GM12878 (cell line): ENCODE measurements around the gene CRAT. TPM values are rescaled to one million over a fixed set of nuclear protein-coding genes. Genes with fewer than 3 reads are reported as not detected.

Experiments used
- ATAC-seq: fragments of 200-7000 bp; cut with Tn5 transposase; 3 replicates; pipeline ENCODE4 v1.9.1; 2020; ENCODE audit warnings: mild to moderate bottlenecking, moderate library complexity
- BruUV-seq: library from RNA; stranded (reverse); fragments of 400-500 nt; replicated peaks from 2 replicates; lab custom pipeline; 2021; lab: Mats Ljungman, UMichigan
- CTCF ChIA-PET: fragments of 300-600 bp; sonication (Branson Sonifier 250); formaldehyde crosslinking; extraction: SDS; loops from one replicate; lab custom pipeline; 2021; ENCODE audit warnings: inconsistent platforms; lab: Yijun Ruan, JAX
- POLR2A ChIA-PET: fragments of 350-600 bp; formaldehyde crosslinking; extraction: SDS; loops from one replicate; lab custom pipeline; 2021; ENCODE audit warnings: inconsistent platforms; lab: Charles Lee
- RAD21 ChIA-PET: fragments of 300-600 bp; sonication (Branson Sonifier 250); formaldehyde crosslinking; loops from one replicate; lab custom pipeline; 2023; ENCODE audit warnings: antibody characterized with exemption; ENCODE audit not compliant: unreplicated experiment; lab: Charles Lee
- SMC1A ChIA-PET: fragments of 300-600 bp; sonication (Branson Sonifier 250); formaldehyde crosslinking; loops from one replicate; lab custom pipeline; 2023; ENCODE audit not compliant: unreplicated experiment, uncharacterized antibody; lab: Charles Lee
- DNase-seq: peaks from one replicate; pipeline ENCODE4 v3.0.0-alpha.2; 2011; ENCODE audit warnings: low read depth, low spot score
- FAIRE-seq: peaks from 3 replicates; lab custom pipeline; 2011; peaks lifted over from hg19 to GRCh38; lab: Jason Lieb, UNC
- H2AFZ ChIP-seq: 2 replicates; pipeline ENCODE4 v1.6.0; 2011; ENCODE audit warnings: low read depth, low read length, control low read depth; ENCODE audit not compliant: control insufficient read depth
- H3K27ac ChIP-seq: 2 replicates; pipeline ENCODE4 v1.5.1; 2011; ENCODE audit warnings: control low read depth; ENCODE audit not compliant: control insufficient read depth, insufficient read depth
- H3K27me3 ChIP-seq, 2 experiments: replicated peaks in 1 of 2; 2 replicates each; pipeline versions ENCODE4 v1.6.0 to v1.6.1; 2011; ENCODE audit warnings: low read length in 1 of 2; ENCODE audit not compliant: control insufficient read depth in 2 of 2, insufficient read depth in 2 of 2
- H3K36me3 ChIP-seq, 2 experiments: 2 replicates each; pipeline ENCODE4 v1.5.1; 2011; ENCODE audit warnings: low read length in 1 of 2; ENCODE audit not compliant: control insufficient read depth in 2 of 2, insufficient read depth in 2 of 2
- H3K4me1 ChIP-seq: 2 replicates; pipeline ENCODE4 v1.6.1; 2011; ENCODE audit warnings: mild to moderate bottlenecking, low read length, moderate library complexity, mixed read lengths; ENCODE audit not compliant: control insufficient read depth, insufficient read depth
- H3K4me2 ChIP-seq: 2 replicates; pipeline ENCODE4 v1.6.0; 2011; ENCODE audit warnings: control low read depth; ENCODE audit not compliant: control insufficient read depth, insufficient read depth
- H3K4me3 ChIP-seq: fragments of 200-600 bp; sonication (generic); 2 replicates; pipeline ENCODE4 v1.5.1; 2016
- H3K79me2 ChIP-seq: 2 replicates; pipeline ENCODE4 v1.6.0; 2011; ENCODE audit warnings: low read length; ENCODE audit not compliant: control insufficient read depth, insufficient read depth
- H3K9ac ChIP-seq: 2 replicates; pipeline ENCODE4 v1.8.0; 2011; ENCODE audit warnings: low read length, control low read depth, mixed read lengths; ENCODE audit not compliant: control insufficient read depth, insufficient read depth
- H3K9me3 ChIP-seq: replicated peaks from 3 replicates; pipeline ENCODE4 v1.5.1; 2011; ENCODE audit warnings: mild to moderate bottlenecking, low read length; ENCODE audit not compliant: control insufficient read depth, insufficient read depth
- H4K20me1 ChIP-seq: 2 replicates; pipeline ENCODE4 v1.6.0; 2011; ENCODE audit not compliant: control insufficient read depth, insufficient read depth
- CBX5 ChIP-seq: sonication (generic); IDR thresholded peaks from 2 replicates; pipeline ENCODE4 v1.6.1; 2016; ENCODE audit warnings: low read depth, moderate library complexity, mild to moderate bottlenecking, inconsistent platforms
- IKZF1 ChIP-seq: fragments of 450-650 bp; conservative IDR thresholded peaks from 2 replicates; pipeline ENCODE4 v1.6.1; 2017; ENCODE audit warnings: antibody characterized with exemption, mild to moderate bottlenecking
- NR2C1 ChIP-seq: fragments of 450-650 bp; IDR thresholded peaks from 2 replicates; pipeline ENCODE4 v1.6.1; 2017; ENCODE audit warnings: antibody characterized with exemption, mild to moderate bottlenecking, moderate library complexity
- PAX5 ChIP-seq: IDR thresholded peaks from 2 replicates; pipeline ENCODE4 v1.6.1; 2011; ENCODE audit warnings: low read depth, low read length, borderline replicate concordance
- PAX8 ChIP-seq: fragments of 450-650 bp; IDR thresholded peaks from 2 replicates; pipeline ENCODE4 v1.6.1; 2017; ENCODE audit warnings: mild to moderate bottlenecking, moderate library complexity
- POU2F2 ChIP-seq: IDR thresholded peaks from 3 replicates; pipeline ENCODE4 v1.6.1; 2011; ENCODE audit warnings: low read depth, mild to moderate bottlenecking, low read length, borderline replicate concordance
- RAD21 ChIP-seq: IDR thresholded peaks from 2 replicates; pipeline ENCODE4 v1.6.1; 2011; ENCODE audit warnings: mild to moderate bottlenecking, low read depth, low read length, moderate library complexity; ENCODE audit not compliant: insufficient read depth
- RUNX3 ChIP-seq: IDR thresholded peaks from 2 replicates; pipeline ENCODE4 v1.6.1; 2012; ENCODE audit warnings: low read length, inconsistent platforms
- SUZ12 ChIP-seq: fragments of 200-600 bp; sonication (generic); IDR thresholded peaks from one replicate; pipeline ENCODE4 v1.6.1; 2018; ENCODE audit warnings: antibody characterized with exemption, mild to moderate bottlenecking; ENCODE audit not compliant: unreplicated experiment
- TCF12 ChIP-seq: IDR thresholded peaks from 2 replicates; pipeline ENCODE4 v1.6.1; 2011; ENCODE audit warnings: low read depth, mild to moderate bottlenecking, low read length
- WGBS: methylation state at CpG from one replicate; pipeline ENCODE4 v1.1.6; 2016; ENCODE audit warnings: low lambda C conversion rate; ENCODE audit not compliant: insufficient replicate concordance, insufficient coverage; ENCODE audit errors: missing lambda C conversion rate; 5-methylcytosine and 5-hydroxymethylcytosine counted together
- in situ Hi-C: fragments of 300-500 bp; cut with MboI; formaldehyde crosslinking; loops from 9 replicates; pipeline ENCODE4 v1.14.3; 2018; ENCODE audit warnings: mixed read lengths
- intact Hi-C: fragments of 100-400 bp; cut with micrococcal nuclease; formaldehyde crosslinking; loops from one replicate; pipeline ENCODE4 v1.14.2; 2022; ENCODE audit not compliant: unreplicated experiment
- polyA plus RNA-seq, 11 experiments: library from polyadenylated mRNA; depleted of rRNA in 4 of 11; unstranded in 6 of 11; stranded (reverse) in 5 of 11; fragments of >200 nt; fragmentation: Nextera tagmentation in 4 of 11; fragmentation: Illumina TruSeq in 1 of 11; extraction: Ambion mirVana in 4 of 11; extraction: Trizol in 1 of 11; gene quantifications; 1 replicate in 1 of 11; 2 replicates in 10 of 11; pipeline versions ENCODE4 v1.2.1 to v1.2.3, GENCODE V29; 2011 to 2016; ENCODE audit warnings: inconsistent platforms in 2 of 11, missing spikeins in 2 of 11, low read depth in 1 of 11
- total RNA-seq, 4 experiments: library from RNA; depleted of rRNA in 3 of 4; stranded (reverse); fragments of >200 nt in 3 of 4; fragmentation: Illumina TruSeq in 1 of 4; extraction: Trizol in 1 of 4; gene quantifications; 2 replicates each; pipeline versions ENCODE4 v1.2.1 to v1.2.3, GENCODE V29; 2013 to 2021
- TF ChIP-seq, protein P1 (sequence below): fragments of 450-650 bp; IDR thresholded peaks from 2 replicates; pipeline ENCODE4 v1.6.1; 2016; ENCODE audit warnings: mild to moderate bottlenecking, moderate library complexity, borderline replicate concordance
- TF ChIP-seq, protein P2 (sequence below), 3 experiments: IDR thresholded peaks in 2 of 3; conservative IDR thresholded peaks in 1 of 3; 2 replicates each; pipeline ENCODE4 v1.5.1; 2011; ENCODE audit warnings: low read depth in 3 of 3, low read length in 3 of 3, mild to moderate bottlenecking in 3 of 3, control low read depth in 2 of 3, moderate library complexity in 2 of 3, inconsistent platforms in 1 of 3, mixed read lengths in 1 of 3; ENCODE audit not compliant: control insufficient read depth in 2 of 3, insufficient read depth in 1 of 3; ENCODE audit errors: extremely low read depth in 1 of 3
- TF ChIP-seq, protein P3 (sequence below): IDR thresholded peaks from 2 replicates; pipeline ENCODE4 v1.6.1; 2011; ENCODE audit warnings: mild to moderate bottlenecking, low read depth, low read length, moderate library complexity; ENCODE audit not compliant: insufficient replicate concordance
- TF ChIP-seq, protein P4 (sequence below): IDR thresholded peaks from 2 replicates; pipeline ENCODE4 v1.6.1; 2012; ENCODE audit warnings: low read length, inconsistent platforms

Gene CRAT
- total and polyA plus RNA-seq, 10 of the 15 experiments (the other 5 are each of a cell fraction or from before 2014, with no cell fraction given), result 0.10 to 3.4 (median 1.8) TPM

DNA sequence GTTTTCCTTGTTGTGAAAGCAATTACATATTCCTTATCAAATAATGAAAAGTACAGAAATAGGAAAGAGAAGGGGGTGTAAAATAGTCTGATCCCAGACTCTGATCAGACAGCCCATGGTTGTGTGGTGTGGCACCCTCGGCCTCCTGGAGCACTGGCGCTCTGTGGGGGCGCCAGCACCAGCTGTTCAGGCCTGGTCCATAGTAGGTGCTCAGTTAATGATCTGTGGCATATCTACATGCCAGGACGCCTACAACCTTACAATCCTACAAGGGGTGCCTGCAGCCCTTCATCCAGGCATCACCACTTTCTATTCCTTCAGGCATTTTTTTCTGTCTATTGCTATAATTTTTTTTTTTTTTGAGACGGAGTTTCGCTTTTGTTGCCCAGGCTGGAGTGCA is 57.6 kb downstream of the CRAT start:
- BruUV-seq, result no TSS peak
- CTCF ChIA-PET, result no interaction called here
- intact Hi-C loops, result no loop called here

More for the DNA sequence above, 57.6 kb downstream of the CRAT start:
- H3K27ac ChIP-seq, result no peak overlapping the region
- no peak overlapping the region for H3K9ac ChIP-seq
- WGBS, result 96% methylated on average over 6 of the region's 6 CpGs
- in situ Hi-C loops, result no loop called here
- no peaks in the 10 kb centered on the region for H3K27me3 ChIP-seq
- H2AFZ ChIP-seq, result no peak overlapping the region
- no peaks in the 10 kb centered on the region for H3K79me2 ChIP-seq
- POLR2A ChIA-PET, result no interaction called here
- no peak overlapping the region for H3K4me3 ChIP-seq
- H4K20me1 ChIP-seq, result no peaks in the 10 kb centered on the region
- peaks cover 10 to 17% of the 10 kb centered on the region in 2 experiments for H3K36me3 ChIP-seq
- H3K9me3 ChIP-seq, result no peaks in the 10 kb centered on the region
- RAD21 ChIA-PET, result no interaction called here
- ATAC-seq, result no peak
- H3K4me1 ChIP-seq, result no peaks in the 10 kb centered on the region
- SMC1A ChIA-PET, result no interaction called here
- no peak for TF ChIP-seq IKZF1
- TF ChIP-seq TCF12, result no peak
- TF ChIP-seq, protein P1, sequence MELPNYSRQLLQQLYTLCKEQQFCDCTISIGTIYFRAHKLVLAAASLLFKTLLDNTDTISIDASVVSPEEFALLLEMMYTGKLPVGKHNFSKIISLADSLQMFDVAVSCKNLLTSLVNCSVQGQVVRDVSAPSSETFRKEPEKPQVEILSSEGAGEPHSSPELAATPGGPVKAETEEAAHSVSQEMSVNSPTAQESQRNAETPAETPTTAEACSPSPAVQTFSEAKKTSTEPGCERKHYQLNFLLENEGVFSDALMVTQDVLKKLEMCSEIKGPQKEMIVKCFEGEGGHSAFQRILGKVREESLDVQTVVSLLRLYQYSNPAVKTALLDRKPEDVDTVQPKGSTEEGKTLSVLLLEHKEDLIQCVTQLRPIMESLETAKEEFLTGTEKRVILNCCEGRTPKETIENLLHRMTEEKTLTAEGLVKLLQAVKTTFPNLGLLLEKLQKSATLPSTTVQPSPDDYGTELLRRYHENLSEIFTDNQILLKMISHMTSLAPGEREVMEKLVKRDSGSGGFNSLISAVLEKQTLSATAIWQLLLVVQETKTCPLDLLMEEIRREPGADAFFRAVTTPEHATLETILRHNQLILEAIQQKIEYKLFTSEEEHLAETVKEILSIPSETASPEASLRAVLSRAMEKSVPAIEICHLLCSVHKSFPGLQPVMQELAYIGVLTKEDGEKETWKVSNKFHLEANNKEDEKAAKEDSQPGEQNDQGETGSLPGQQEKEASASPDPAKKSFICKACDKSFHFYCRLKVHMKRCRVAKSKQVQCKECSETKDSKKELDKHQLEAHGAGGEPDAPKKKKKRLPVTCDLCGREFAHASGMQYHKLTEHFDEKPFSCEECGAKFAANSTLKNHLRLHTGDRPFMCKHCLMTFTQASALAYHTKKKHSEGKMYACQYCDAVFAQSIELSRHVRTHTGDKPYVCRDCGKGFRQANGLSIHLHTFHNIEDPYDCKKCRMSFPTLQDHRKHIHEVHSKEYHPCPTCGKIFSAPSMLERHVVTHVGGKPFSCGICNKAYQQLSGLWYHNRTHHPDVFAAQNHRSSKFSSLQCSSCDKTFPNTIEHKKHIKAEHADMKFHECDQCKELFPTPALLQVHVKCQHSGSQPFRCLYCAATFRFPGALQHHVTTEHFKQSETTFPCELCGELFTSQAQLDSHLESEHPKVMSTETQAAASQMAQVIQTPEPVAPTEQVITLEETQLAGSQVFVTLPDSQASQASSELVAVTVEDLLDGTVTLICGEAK, result no peak
- no peak for TF ChIP-seq PAX5
- TF ChIP-seq, protein P2, sequence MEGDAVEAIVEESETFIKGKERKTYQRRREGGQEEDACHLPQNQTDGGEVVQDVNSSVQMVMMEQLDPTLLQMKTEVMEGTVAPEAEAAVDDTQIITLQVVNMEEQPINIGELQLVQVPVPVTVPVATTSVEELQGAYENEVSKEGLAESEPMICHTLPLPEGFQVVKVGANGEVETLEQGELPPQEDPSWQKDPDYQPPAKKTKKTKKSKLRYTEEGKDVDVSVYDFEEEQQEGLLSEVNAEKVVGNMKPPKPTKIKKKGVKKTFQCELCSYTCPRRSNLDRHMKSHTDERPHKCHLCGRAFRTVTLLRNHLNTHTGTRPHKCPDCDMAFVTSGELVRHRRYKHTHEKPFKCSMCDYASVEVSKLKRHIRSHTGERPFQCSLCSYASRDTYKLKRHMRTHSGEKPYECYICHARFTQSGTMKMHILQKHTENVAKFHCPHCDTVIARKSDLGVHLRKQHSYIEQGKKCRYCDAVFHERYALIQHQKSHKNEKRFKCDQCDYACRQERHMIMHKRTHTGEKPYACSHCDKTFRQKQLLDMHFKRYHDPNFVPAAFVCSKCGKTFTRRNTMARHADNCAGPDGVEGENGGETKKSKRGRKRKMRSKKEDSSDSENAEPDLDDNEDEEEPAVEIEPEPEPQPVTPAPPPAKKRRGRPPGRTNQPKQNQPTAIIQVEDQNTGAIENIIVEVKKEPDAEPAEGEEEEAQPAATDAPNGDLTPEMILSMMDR (IDR thresholded peaks at IDR 0.05 in 2 of 3, conservative IDR thresholded peaks at IDR 0.05 in 1 of 3; ENCODE audit: control insufficient read depth in 2 of 3, extremely low read depth in 1 of 3, insufficient read depth in 1 of 3, low read depth in 3 of 3, low read length in 3 of 3), result no peak
- no peak for TF ChIP-seq SUZ12
- TF ChIP-seq CBX5, result no peak
- no peak for TF ChIP-seq RAD21
- no peak for TF ChIP-seq POU2F2
- no peak for TF ChIP-seq NR2C1
- TF ChIP-seq, protein P3, sequence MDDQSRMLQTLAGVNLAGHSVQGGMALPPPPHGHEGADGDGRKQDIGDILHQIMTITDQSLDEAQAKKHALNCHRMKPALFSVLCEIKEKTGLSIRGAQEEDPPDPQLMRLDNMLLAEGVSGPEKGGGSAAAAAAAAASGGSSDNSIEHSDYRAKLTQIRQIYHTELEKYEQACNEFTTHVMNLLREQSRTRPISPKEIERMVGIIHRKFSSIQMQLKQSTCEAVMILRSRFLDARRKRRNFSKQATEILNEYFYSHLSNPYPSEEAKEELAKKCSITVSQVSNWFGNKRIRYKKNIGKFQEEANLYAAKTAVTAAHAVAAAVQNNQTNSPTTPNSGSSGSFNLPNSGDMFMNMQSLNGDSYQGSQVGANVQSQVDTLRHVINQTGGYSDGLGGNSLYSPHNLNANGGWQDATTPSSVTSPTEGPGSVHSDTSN, result no peak
- no peak for TF ChIP-seq RUNX3
- TF ChIP-seq, protein P4, sequence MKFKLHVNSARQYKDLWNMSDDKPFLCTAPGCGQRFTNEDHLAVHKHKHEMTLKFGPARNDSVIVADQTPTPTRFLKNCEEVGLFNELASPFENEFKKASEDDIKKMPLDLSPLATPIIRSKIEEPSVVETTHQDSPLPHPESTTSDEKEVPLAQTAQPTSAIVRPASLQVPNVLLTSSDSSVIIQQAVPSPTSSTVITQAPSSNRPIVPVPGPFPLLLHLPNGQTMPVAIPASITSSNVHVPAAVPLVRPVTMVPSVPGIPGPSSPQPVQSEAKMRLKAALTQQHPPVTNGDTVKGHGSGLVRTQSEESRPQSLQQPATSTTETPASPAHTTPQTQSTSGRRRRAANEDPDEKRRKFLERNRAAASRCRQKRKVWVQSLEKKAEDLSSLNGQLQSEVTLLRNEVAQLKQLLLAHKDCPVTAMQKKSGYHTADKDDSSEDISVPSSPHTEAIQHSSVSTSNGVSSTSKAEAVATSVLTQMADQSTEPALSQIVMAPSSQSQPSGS, result no peak
- no peak for TF ChIP-seq PAX8
- TF ChIP-seq, all 136 proteins: peak for 0
- no peak overlapping the region for H3K4me2 ChIP-seq
- DNase-seq (no peak), FAIRE-seq (no peak)
